Measurements from ENCODE around the gene MMP8.

Gene MMP8, protein sequence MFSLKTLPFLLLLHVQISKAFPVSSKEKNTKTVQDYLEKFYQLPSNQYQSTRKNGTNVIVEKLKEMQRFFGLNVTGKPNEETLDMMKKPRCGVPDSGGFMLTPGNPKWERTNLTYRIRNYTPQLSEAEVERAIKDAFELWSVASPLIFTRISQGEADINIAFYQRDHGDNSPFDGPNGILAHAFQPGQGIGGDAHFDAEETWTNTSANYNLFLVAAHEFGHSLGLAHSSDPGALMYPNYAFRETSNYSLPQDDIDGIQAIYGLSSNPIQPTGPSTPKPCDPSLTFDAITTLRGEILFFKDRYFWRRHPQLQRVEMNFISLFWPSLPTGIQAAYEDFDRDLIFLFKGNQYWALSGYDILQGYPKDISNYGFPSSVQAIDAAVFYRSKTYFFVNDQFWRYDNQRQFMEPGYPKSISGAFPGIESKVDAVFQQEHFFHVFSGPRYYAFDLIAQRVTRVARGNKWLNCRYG

DNA sequence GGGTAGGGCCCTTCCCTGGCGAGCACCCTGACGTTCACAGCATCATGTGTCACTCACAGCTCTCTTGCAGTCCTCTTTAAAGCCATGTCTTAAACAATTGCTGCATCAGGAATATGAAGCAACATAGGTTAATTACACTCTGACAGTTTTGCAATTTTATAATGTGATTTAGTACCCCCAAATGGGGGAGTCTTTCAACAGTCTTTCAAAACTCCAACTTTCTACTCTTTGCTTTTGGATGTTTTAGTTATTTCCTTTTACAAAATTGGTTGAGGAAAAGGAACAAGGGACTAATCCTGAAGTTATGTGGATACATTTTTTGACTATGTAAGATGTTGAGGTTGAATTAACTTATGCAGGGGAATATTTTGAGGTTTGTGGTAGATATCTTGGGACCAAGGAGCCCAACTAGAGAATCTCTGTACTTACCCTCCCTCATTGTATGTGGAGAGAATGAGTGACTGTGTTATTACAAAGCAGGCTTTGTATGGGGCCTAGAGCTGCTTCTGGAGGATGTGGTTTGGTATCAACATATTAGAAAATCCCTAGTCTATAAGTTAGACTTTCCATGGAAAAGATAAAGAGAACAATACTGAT, at the start of gene MMP8:
Gene MMP8 (minus strand): TSS at position 51 of the 597 bp plus-strand sequence. CDS start 99 bp downstream, outside the sequence.
- TF ChIP-seq, protein P1, sequence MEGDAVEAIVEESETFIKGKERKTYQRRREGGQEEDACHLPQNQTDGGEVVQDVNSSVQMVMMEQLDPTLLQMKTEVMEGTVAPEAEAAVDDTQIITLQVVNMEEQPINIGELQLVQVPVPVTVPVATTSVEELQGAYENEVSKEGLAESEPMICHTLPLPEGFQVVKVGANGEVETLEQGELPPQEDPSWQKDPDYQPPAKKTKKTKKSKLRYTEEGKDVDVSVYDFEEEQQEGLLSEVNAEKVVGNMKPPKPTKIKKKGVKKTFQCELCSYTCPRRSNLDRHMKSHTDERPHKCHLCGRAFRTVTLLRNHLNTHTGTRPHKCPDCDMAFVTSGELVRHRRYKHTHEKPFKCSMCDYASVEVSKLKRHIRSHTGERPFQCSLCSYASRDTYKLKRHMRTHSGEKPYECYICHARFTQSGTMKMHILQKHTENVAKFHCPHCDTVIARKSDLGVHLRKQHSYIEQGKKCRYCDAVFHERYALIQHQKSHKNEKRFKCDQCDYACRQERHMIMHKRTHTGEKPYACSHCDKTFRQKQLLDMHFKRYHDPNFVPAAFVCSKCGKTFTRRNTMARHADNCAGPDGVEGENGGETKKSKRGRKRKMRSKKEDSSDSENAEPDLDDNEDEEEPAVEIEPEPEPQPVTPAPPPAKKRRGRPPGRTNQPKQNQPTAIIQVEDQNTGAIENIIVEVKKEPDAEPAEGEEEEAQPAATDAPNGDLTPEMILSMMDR (IDR thresholded peaks at IDR 0.05; ENCODE audit: low read depth, low read length) = no peak
- no peak within 1 kb of the TSS for H3K4me3 ChIP-seq (replicated peaks in 1 of 2; ENCODE audit: low read depth in 2 of 2, low read length in 2 of 2)
- DNase-seq (ENCODE audit: low read depth in 2 of 2) = peak in 1 of 2 donors; percentile 18

GRCh38 chr11:102773386-102773785, 48.6 kb upstream of the MMP8 start:
- TF ChIP-seq, protein P1 (IDR thresholded peaks at IDR 0.05; ENCODE audit: low read depth, low read length) = no peak
- no peak for DNase-seq (ENCODE audit: low read depth in 2 of 2)
- no peak overlapping the region for H3K4me3 ChIP-seq (replicated peaks in 1 of 2; ENCODE audit: low read depth in 2 of 2, low read length in 2 of 2)

DNA sequence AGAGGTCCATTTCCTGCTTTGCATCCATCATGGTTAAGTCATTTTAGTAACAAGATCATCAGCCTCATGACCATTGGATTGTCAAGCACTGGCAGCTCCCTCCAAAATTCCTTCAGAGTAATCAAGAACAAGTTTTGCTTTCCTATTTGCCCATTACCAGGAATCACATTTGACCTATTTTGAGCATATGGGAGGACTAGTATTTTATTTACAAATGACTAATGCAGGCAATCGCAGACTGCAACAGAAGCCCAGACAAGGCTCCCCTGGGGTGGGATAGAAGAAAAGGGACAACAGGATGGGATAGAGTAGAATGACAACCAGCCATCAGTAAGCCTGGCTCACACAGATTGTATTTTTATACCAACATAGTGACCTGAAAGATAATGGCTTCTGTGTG, 46.6 kb upstream of the MMP8 start:
- no peak for DNase-seq (ENCODE audit: low read depth in 2 of 2)
- no peak overlapping the region for H3K4me3 ChIP-seq (replicated peaks in 1 of 2; ENCODE audit: low read depth in 2 of 2, low read length in 2 of 2)
- TF ChIP-seq, protein P1 (IDR thresholded peaks at IDR 0.05; ENCODE audit: low read depth, low read length) = no peak

DNA sequence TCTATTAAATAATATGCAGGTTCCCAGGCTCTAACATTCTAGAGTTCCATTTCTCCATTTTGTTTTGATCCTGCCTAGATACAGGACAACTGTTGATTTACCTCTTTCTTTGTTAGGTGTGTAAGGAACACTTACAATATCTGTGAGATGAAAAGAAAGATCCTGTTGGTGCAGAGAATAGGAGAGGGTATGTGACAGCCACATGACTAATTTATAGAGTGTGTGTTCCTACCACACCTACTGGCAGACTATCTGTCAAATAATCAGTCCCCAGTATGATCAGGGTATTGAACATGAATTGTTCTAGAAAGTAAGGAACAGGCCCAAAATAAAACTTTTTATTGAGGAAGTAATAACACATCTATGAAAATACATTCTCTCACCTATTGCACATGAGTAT, 45.4 kb upstream of the MMP8 start:
- H3K4me3 ChIP-seq (replicated peaks in 1 of 2; ENCODE audit: low read depth in 2 of 2, low read length in 2 of 2) = no peak overlapping the region
- TF ChIP-seq, protein P1 (IDR thresholded peaks at IDR 0.05; ENCODE audit: low read depth, low read length) = no peak
- DNase-seq (ENCODE audit: low read depth in 2 of 2) = no peak

DNA sequence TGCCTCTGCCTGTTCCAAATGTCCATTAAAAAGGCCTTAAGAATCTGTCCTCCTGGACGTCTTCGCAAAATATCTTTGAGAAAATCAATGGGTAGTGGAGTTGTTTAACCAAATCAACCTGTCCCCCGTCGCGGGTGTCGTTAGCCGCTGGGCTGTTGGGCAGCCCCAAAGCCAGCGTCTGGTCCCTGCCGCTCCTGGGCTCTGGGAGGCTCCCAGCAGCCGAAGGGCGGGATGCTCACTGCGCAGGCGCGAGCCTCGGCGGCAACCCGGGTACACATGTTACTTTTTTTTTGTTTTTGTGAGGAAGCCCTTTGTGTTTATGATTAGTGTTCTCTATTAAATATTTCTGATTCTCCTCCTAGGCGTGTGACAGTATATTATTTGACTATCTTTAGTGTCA, 43.0 kb upstream of the MMP8 start:
- TF ChIP-seq, protein P1 (IDR thresholded peaks at IDR 0.05; ENCODE audit: low read depth, low read length) = no peak
- H3K4me3 ChIP-seq (replicated peaks in 1 of 2; ENCODE audit: low read depth in 2 of 2, low read length in 2 of 2) = no peak overlapping the region
- DNase-seq (ENCODE audit: low read depth in 2 of 2) = no peak

DNA sequence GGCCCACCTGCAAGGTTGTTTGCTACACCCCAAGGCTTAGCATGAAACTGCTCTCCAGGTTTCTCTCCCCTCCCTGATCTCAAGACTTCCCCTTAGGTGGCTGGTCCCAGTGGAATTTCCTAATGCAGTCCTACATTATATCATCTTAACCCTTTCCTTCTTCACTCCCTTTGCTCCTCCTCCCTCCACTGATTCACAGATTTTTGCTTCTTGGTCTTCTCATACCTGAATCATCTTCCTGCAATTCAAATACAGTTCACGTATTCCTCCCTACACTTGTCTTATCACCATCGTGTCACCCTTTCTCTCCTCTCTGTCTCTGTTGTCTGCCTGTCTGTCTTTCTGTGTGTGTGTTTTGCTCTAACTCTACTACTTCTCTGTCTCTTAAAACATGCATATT, 38.7 kb upstream of the MMP8 start:
- TF ChIP-seq, protein P1 (IDR thresholded peaks at IDR 0.05; ENCODE audit: low read depth, low read length) = no peak
- DNase-seq (ENCODE audit: low read depth in 2 of 2) = peak in 1 of 2 donors; percentile 42
- H3K4me3 ChIP-seq (replicated peaks in 1 of 2; ENCODE audit: low read depth in 2 of 2, low read length in 2 of 2) = no peak overlapping the region
